Tibial nerve (tissue), 4 donors: ENCODE measurements around the gene CCL20. TPM values are rescaled to one million over a fixed set of nuclear protein-coding genes. Genes with fewer than 3 reads are reported as not detected.

Source experiments
- DNase-seq, 2 donors: peaks; one replicate each; pipeline ENCODE4 v3.0.0-alpha.2; 2019; ENCODE audit warnings: low spot score in 2 of 2
- H3K27ac ChIP-seq, 4 donors: fragments of 200-600 bp; sonication (generic) in 3 of 4; one replicate each; pipeline ENCODE4 v1.5.1; 2017 to 2019; ENCODE audit warnings: mild to moderate bottlenecking in 1 of 4
- H3K27me3 ChIP-seq, 2 donors: fragments of 200-600 bp; sonication (generic) in 1 of 2; one replicate each; pipeline versions ENCODE4 v1.5.1 to v1.6.0; 2017 to 2019
- H3K36me3 ChIP-seq, 3 donors: fragments of 200-600 bp; sonication (generic); one replicate each; pipeline ENCODE4 v1.5.1; 2018 to 2019
- H3K4me1 ChIP-seq, 4 donors: fragments of 200-600 bp; sonication (generic) in 3 of 4; one replicate each; pipeline ENCODE4 v1.5.1; 2017 to 2019
- H3K4me3 ChIP-seq, 4 donors: fragments of 200-600 bp; sonication (generic) in 3 of 4; one replicate each; pipeline ENCODE4 v1.5.1; 2017 to 2019; ENCODE audit warnings: mild to moderate bottlenecking in 1 of 4, moderate library complexity in 1 of 4
- H3K9me3 ChIP-seq, 4 donors: fragments of 200-600 bp; sonication (generic) in 3 of 4; one replicate each; pipeline ENCODE4 v1.5.1; 2017 to 2019
- EP300 ChIP-seq, 2 donors: sonication (generic); formaldehyde crosslinking; IDR thresholded peaks; one replicate each; pipeline ENCODE4 v1.6.1; 2017; ENCODE audit warnings: antibody characterized with exemption in 2 of 2, mild to moderate bottlenecking in 1 of 2
- POLR2A ChIP-seq, 2 donors: fragments of 450-650 bp; IDR thresholded peaks; one replicate each; pipeline ENCODE4 v1.6.1; 2017; ENCODE audit warnings: antibody characterized with exemption in 2 of 2, mild to moderate bottlenecking in 2 of 2, moderate library complexity in 2 of 2
- WGBS, 2 donors: methylation state at CpG; one replicate each; pipeline ENCODE4 v1.1.5; 2018; 5-methylcytosine and 5-hydroxymethylcytosine counted together
- total RNA-seq, 4 donors: library from RNA; depleted of rRNA; stranded (reverse); fragments of >200 nt; gene quantifications; one replicate each; pipeline ENCODE4 v1.1.0, GENCODE V29; 2016
- TF ChIP-seq, protein P1 (sequence below), 5 experiments: fragments of 200-600 bp in 3 of 5; fragments of 450-650 bp in 2 of 5; sonication (generic) in 3 of 5; IDR thresholded peaks; one replicate each; pipeline ENCODE4 v1.5.1; 2016 to 2019; ENCODE audit warnings: antibody characterized with exemption in 5 of 5, mild to moderate bottlenecking in 3 of 5, moderate library complexity in 2 of 5

Gene CCL20
- total RNA-seq, 4 donors from 2014 or later, result not detected

DNA sequence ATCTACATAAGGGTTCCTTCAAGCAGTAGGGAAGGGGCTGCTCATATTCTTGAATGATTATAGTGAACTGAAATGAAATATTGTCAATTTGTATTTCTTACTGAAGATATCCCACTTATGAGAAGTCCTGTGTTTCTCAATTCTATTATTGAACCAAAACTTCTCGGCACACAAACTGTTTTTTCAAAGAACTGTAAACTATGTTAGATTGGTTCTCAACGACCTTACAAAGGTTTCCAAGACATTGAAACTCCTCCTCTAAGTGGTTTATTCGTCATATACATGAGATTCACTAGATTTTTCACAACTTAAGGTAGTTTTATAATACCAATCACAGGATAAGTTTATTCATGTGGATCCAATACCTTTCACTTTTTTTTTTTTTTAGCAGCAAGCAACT, 1.4 kb downstream of the CCL20 start:
- DNase-seq, result no peak
- Histone ChIP-seq H3K27ac (no peak overlapping the region), H3K27me3 (no peaks in the 10 kb centered on the region), H3K4me1 (peaks cover 0 to 12% (median 0%) of the 10 kb centered on the region in 4 donors), H3K36me3 (no peaks in the 10 kb centered on the region), H3K4me3 (no peak overlapping the region), H3K9me3 (no peaks in the 10 kb centered on the region)
- TF ChIP-seq, protein P1, sequence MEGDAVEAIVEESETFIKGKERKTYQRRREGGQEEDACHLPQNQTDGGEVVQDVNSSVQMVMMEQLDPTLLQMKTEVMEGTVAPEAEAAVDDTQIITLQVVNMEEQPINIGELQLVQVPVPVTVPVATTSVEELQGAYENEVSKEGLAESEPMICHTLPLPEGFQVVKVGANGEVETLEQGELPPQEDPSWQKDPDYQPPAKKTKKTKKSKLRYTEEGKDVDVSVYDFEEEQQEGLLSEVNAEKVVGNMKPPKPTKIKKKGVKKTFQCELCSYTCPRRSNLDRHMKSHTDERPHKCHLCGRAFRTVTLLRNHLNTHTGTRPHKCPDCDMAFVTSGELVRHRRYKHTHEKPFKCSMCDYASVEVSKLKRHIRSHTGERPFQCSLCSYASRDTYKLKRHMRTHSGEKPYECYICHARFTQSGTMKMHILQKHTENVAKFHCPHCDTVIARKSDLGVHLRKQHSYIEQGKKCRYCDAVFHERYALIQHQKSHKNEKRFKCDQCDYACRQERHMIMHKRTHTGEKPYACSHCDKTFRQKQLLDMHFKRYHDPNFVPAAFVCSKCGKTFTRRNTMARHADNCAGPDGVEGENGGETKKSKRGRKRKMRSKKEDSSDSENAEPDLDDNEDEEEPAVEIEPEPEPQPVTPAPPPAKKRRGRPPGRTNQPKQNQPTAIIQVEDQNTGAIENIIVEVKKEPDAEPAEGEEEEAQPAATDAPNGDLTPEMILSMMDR (IDR thresholded peaks at IDR 0.05), result no peak
- TF ChIP-seq POLR2A (IDR thresholded peaks at IDR 0.05) (no peak), EP300 (IDR thresholded peaks at IDR 0.05) (no peak)
- 68 to 76% methylated on average over 3 of the region's 3 CpGs for WGBS, 2 donors

DNA sequence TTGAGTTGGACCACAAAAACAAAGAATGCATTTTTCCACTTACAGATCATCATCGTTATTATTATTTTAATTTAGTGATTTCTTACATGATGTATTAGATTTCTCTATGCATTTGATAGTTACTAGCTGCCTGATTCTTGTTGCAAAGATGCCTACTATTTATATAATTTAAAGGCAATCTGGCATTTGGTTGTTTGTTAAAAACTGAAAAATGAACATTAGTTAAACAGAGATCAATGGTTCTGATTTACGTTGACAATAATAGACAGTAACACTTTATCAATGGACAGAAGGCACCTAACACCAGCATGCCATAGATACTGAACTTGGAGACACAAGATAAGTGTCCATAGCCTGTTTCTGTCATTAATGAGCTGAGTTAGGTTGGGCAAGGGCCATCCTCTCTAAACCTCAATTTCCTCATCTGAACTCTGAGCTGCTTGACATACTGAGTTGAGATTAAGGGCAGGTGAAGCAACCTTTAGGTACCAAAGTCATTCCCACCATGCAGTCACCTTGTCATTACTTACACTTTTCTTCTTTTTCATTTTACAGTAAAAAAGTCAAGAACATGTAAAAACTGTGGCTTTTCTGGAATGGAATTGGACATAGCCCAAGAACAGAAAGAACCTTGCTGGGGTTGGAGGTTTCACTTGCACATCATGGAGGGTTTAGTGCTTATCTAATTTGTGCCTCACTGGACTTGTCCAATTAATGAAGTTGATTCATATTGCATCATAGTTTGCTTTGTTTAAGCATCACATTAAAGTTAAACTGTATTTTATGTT, 3.1 kb downstream of the CCL20 start:
- no peaks in the 10 kb centered on the region for H3K27me3 ChIP-seq
- no peaks in the 10 kb centered on the region for H3K36me3 ChIP-seq
- no peak overlapping the region for H3K4me3 ChIP-seq
- 87 to 90% methylated on average over 2 of the region's 2 CpGs for WGBS, 2 donors
- no peak for DNase-seq
- TF ChIP-seq POLR2A (IDR thresholded peaks at IDR 0.05), result no peak
- TF ChIP-seq EP300 (IDR thresholded peaks at IDR 0.05), result no peak
- TF ChIP-seq, protein P1 (IDR thresholded peaks at IDR 0.05), result no peak
- H3K9me3 ChIP-seq, result no peaks in the 10 kb centered on the region
- H3K4me1 ChIP-seq, result peaks cover 0 to 12% (median 0%) of the 10 kb centered on the region in 4 donors
- no peak overlapping the region for H3K27ac ChIP-seq

DNA sequence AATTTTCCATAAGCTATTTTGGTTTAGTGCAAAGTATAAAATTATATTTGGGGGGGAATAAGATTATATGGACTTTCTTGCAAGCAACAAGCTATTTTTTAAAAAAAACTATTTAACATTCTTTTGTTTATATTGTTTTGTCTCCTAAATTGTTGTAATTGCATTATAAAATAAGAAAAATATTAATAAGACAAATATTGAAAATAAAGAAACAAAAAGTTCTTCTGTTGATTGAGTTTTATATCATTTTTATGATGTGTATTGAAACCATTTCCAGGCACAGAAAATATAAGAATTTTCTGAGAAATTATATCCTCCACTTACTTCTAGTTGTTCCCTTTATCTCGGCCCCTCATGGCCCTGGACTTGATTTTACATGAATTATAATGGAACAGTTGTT, 3.7 kb downstream of the CCL20 start:
- WGBS, 2 donors, result 84 to 86% methylated on average over 1 of the region's 1 CpG
- DNase-seq, result no peak
- no peaks in the 10 kb centered on the region for H3K9me3 ChIP-seq
- no peaks in the 10 kb centered on the region for H3K36me3 ChIP-seq
- no peak for TF ChIP-seq POLR2A (IDR thresholded peaks at IDR 0.05)
- TF ChIP-seq, protein P1 (IDR thresholded peaks at IDR 0.05), result no peak
- TF ChIP-seq EP300 (IDR thresholded peaks at IDR 0.05), result no peak
- no peak overlapping the region for H3K4me3 ChIP-seq
- no peak overlapping the region for H3K27ac ChIP-seq
- no peaks in the 10 kb centered on the region for H3K27me3 ChIP-seq
- H3K4me1 ChIP-seq, result peaks cover 0 to 12% (median 0%) of the 10 kb centered on the region in 4 donors

DNA sequence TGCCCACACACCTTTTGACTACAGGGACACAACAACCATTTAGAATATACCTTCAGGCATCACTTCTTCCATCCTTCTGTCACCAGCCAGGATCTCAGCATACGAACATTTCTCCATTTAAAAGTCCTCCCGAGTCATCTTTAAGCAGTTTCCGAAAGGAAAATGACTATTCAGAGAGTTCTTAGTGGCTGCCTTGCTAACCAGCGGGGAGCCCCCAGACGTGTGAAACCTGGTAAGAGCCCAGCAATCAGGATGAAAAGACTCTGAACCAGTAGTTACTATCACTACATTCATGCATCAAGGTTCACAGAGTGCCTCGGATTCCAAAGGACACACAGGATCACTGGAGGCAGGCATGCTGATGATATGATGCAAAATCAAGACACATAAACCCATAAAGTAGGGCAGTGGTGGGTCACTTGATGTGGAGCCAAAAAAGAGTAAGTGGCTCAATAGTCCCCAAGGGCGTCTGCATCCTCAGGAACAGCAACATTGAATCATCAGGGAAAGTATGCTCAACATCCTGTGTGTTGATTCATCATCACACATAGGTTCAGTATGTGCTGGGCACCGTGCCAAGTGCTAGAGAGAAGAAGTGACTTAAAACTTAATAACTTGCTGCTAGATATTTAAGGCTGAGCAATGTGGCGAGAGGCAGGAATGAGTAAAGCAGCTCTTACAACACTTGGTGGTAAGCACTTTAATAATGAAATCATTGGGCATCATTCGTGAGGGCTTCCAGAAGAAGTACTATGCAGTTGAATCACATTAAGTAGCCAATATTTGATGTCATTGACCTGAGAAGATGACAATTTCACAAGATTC, 4.4 kb downstream of the CCL20 start:
- no peak overlapping the region for H3K4me3 ChIP-seq

More for the DNA sequence above, 4.4 kb downstream of the CCL20 start:
- H3K27me3 ChIP-seq, result no peaks in the 10 kb centered on the region
- DNase-seq, result peak; percentile 71 to 86
- no peaks in the 10 kb centered on the region for H3K36me3 ChIP-seq
- no peaks in the 10 kb centered on the region for H3K9me3 ChIP-seq
- WGBS, 2 donors, result 32 to 38% methylated on average over 10 of the region's 10 CpGs
- TF ChIP-seq, protein P1 (IDR thresholded peaks at IDR 0.05), result no peak
- peak; percentile 31 to 82 for TF ChIP-seq EP300 (IDR thresholded peaks at IDR 0.05)
- peak overlapping the region in 2 of 4 donors; percentile 37 to 72 for H3K27ac ChIP-seq
- H3K4me1 ChIP-seq, result peaks cover 0 to 12% (median 0%) of the 10 kb centered on the region in 4 donors
